Measurements from ENCODE around the gene C15orf40.
"Not testable (repeated sequence)": the region's sequence is repeated elsewhere in the genome, so short reads cannot be mapped to it uniquely, and the experiment has no call there.

C15orf40 gene

DNA sequence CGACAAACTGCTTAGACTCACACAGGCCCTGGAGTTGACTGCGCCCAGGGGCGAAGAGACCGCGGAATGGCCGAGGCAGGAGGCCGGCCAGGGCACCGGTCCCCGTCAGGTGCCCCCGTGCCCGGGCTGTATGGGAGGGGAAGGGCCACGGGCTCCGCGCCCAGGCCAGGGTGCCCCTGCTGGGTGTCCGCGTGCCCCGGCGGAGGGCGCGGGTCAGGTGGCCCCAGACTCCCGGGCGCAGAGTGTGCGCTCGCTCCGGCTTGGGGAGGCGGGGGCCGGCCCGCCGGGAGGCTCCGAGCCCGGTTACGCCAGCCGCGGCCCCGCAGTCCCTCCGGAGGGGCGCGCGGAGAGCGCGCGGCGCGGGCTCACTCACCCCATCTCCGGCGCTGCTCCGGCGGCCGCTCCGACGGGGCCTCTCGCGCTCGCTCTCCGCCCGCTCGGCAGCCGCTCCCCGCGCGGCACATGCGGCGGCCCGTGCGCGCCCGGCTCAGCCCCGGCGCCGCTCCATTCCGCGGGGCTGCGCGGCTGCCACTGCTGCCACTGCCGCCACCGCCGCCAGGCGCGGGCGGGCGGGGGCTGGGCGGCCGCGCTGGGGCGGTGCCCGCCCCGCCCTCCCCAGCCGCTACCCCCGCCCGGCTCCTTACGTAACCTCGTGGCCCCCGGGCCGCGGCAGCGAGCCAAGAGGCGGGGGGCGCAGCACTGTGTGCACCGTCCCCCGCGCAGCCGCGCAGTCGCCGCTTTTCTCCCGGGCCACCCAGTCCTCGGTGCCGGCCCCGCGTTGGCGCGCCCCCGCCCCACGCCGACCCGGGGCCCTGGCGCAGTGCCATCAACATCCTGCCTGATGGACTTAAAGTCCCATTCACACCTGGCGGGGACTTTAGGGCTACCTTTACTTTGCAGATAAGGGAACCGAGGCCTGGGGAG lies 59.0 kb downstream of the C15orf40 start, which contains the start of gene HOMER2:
Gene HOMER2, minus strand, starts transcription at position 563 of the 924 bp plus-strand sequence. Its CDS starts 185 bp downstream, at position 378.
- peak; percentile 52 for DNase-seq (ENCODE audit: low spot score)

DNA sequence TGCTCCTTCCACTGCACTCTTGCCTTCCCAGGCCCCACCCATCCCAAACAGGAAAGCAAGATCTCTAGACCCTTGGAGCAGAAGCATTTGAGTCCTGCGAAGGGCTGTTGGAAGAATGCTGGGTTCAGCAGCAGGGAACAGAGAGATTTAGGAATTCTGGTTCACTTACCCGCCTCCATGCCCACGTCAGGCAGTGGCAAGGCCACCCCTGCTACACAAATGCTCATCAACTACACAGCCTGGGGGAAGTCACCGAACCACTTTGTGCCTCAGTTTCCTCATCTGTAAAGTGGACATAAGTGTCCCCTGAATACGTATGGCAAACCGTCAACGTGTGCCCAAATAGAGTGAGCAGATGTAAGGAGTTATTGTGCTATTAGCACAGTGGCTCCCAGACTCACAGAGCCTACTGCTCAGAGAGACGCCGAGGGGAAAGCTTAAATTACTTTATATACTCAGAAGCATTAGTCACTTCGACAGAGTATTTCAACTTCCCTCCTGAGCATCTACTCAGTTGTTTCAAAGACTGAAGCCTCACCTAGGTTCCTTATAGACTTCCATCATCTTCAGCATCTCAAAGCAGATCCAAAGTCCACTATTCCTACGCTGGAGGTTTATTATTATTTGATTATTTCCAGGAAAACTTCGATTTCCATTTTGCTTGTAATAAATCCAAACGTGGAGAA lies 59.8 kb downstream of the C15orf40 start:
- no peak for DNase-seq (ENCODE audit: low spot score)

DNA sequence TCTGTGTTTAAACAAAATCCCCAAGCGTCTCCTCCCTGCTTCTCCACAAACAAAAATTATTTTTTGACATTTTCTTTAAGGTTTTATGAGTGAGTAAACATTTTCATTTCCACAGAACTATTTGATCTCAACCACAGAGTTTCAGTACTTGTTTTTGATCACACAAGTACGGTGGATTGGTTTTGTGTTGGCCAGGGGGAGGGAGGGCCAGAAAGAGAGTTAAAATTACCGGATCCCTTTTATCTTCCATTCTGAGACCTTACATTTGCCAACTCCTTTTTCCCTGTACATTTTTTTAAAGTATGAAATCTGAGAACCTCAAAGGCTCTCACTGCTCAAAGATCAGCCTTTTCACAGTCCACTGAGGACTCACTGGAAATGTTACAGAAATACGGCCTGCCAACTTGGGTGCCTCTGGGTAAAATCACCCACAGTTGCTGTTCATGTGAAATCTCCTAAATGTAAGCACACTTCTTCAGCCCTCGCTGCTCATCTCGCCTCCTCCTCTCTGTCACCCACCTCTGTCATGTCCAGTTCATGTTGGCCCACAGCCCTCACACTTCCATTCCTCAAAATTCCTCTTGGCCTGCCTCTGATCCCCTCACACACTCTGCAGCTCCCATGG lies 60.6 kb downstream of the C15orf40 start:
- no peak for DNase-seq (ENCODE audit: low spot score)

DNA sequence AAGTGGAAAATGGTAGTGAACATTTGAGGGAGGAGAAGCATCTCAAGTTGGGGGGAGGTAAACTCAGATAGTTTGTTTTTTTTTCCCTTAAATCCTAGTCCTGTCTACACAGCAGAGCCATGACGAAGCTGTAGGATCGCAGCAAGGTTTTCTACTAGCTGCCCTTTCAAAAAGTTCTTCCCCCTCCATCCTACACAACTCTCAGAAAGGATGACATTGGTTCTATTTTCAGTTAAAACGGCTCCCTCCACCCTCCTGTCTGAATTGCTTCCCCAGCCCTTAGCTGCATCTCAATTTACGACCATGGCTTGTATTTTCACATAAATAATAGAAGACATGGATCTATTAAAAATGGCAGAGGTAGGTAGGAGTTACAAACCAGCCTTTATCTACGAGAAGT lies 61.1 kb downstream of the C15orf40 start:
- no peak for DNase-seq (ENCODE audit: low spot score)

DNA sequence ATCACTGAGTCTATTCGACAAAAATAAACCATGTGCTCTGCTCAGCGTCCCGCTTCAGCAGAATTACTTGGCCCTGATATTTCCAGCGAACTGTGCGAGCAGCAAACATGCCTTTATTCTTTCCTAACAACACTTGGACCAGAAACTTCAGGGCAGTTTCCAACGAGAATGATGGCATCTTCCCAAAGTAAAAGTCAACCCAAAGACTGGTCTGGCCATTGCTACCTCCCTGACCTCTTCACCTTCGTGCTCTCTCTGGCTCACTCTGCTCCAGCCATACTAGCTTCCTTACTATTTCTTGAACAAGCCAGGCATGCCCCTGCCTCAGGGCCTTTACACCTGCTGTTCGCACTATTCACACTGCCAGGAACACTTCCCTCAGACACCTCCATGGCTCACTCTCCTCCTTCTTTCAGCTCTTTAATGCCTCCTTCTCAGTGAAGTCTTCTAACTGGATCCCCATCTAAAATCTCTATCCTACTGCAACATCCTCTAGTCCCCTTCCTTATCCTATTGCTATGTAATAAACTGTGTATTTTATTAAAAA lies 65.2 kb downstream of the C15orf40 start:
- DNase-seq (ENCODE audit: low spot score): no peak

DNA sequence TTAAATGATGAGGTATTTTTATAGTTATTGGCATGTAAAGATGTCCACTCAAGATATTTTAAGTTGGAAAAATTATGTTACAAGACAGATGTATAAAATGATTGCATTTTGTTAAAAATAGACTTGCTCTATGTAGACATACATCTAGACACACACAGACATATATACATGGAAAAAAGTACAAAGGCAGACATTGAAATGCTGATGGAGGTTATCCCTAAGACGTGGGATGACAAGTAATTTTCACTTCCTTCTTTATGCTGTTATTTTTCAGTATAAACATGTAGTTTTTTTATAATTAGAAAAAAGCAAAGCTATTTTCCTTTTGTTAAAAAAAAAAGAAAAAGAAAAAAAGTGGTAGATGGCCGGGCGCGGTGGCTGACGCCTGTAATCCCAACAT lies 66.1 kb downstream of the C15orf40 start:
- DNase-seq (ENCODE audit: low spot score): no peak

DNA sequence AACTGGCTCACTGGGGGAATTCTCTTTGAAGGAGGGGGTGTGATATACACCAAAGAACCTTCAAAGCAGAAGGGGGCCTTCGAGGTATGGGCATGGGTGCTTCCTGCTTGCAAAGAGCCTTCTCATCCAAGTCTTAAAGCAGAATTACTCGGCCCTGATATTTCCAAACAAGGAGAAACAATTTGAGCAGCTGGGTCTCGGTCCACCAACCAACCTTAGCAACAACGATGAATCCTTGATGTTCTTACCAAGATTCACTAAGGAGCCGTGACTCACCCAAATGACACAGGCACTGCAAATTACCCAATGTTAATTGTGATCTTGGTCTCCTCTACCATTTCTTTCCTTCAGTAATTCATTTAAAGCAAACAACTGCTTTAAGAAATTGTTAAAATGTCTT lies 66.6 kb downstream of the C15orf40 start:
- no peak for DNase-seq (ENCODE audit: low spot score)

DNA sequence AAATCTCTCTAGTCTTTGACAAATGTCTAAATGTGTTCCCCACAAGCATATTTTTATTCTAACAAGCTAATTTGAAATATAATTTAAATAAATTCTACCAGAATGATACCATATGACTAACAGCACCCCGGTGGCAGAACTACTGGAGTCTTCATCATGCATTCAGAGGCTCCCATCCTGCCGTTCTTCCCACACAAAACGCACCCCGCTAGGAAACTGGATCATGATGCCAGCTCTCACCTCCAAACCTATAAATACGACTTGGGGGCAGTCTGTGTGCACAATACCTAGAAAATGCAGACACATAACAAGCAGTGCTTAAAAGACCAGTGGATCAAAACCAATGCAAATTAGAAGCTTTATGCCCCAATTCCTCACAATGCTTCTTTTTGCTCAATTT lies 67.4 kb downstream of the C15orf40 start:
- no peak for DNase-seq (ENCODE audit: low spot score)

DNA sequence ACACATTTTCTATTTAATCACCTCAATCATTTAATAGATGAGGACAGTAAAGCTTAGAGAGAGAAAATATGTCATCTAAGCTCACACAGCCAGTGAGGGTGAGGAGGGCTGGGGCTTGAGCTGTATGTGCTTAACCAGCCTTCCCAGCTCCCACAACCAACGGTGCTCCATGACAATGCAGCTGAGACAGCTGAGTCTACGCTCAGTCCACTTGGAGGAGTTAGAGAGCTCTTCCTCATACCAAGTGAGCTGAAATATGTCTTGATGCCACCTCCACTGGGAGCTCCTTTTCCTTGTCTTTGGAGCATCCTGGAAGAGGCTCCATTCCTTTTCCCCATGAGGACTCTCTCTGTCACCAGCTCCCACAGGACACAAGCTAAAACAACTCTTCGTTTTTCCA lies 68.3 kb downstream of the C15orf40 start:
- DNase-seq (ENCODE audit: low spot score): no peak

DNA sequence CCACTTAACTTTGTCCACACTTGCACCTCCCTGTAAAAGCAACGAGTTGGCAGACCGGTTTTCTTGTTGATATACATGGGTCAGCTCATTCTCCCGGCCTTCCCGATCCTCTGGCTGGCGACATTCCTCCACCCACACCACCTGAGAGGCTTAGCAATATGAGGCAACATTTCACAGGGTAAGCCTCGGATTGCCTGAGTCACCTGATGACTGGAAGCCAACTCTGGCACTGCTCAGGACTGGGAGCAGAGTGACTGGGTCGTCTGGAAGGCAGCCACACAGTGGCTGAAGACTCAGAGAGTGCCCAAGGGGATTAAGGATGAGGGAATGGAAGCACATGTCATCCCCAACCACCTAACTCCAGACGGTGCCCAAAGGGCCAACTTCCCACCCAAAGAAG lies 68.7 kb downstream of the C15orf40 start:
- DNase-seq (ENCODE audit: low spot score): no peak

DNA sequence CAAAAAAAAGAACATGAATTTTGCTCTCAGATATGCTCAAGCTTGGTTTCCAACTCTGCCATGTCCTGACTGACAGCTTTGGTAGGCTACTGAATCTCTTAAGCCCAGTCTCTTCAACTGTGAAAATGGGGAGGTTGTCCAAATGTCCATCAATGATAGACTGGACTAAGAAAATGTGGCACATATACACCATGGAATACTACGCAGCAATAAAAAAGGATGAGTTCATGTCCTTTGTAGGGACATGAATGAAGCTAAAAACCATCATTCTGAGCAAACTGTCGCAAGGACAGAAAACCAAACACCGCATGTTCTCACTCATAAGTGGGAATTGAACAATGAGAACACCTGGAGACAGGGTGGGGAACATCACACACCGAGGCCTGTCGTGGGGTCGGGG lies 71.8 kb downstream of the C15orf40 start:
- DNase-seq (ENCODE audit: low spot score): not testable (repeated sequence)

Data from SK-N-DZ (cell line).